HG03060 (cell line): Measurements from ENCODE around the gene HDHD5.

Experiments
- ATAC-seq: cut with Tn5 transposase; IDR thresholded peaks from one replicate; pipeline ENCODE4 v1.9.1; 2021; ENCODE audit warnings: low read depth, moderate number of reproducible peaks; ENCODE audit not compliant: unreplicated experiment

The HDHD5 gene

GRCh38 chr22:17158568-17159503, at the start of gene HDHD5:
HDHD5 (minus strand) TSS chr22:17159277; CDS start chr22:17159251, 26 bp downstream.
- no peak for ATAC-seq

GRCh38 chr22:17205432-17205831, 46.4 kb upstream of the HDHD5 start:
- no peak for ATAC-seq

DNA sequence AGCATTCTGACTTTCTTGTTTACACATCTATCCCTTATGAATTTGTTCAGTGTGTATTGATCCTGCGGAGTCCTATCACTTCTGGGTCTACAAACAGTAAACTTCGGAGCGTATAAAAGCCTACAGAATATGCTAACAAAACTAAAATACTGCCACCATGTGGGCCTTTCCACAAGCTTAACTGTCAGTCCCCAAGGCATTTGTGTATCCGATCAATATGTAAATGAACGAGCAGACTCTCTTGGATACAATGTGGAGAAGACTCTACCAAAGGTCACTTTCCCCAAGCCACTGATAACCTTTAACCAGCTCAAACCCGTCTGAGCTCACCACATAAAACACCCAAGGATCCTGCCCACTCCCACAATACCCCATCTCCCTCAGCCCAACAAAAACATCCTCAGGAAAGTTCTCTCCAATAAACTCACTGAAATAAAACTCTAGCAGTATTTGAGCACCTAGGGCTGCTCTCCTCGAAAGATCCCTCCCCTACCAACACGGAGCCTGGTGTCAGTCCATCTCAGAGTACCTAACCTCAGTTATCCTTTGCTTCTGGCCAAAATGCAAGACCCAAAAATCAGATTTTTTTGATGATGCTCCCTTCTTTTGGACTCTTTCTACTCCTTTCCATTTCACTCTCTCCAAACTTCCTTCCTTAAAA, 42.3 kb upstream of the HDHD5 start:
- no peak for ATAC-seq

GRCh38 chr22:17199003-17199731, 40.1 kb upstream of the HDHD5 start:
- ATAC-seq: no peak

GRCh38 chr22:17198170-17199002, 39.3 kb upstream of the HDHD5 start:
- no peak for ATAC-seq

GRCh38 chr22:17194213-17194612, 35.1 kb upstream of the HDHD5 start:
- ATAC-seq: no peak

DNA sequence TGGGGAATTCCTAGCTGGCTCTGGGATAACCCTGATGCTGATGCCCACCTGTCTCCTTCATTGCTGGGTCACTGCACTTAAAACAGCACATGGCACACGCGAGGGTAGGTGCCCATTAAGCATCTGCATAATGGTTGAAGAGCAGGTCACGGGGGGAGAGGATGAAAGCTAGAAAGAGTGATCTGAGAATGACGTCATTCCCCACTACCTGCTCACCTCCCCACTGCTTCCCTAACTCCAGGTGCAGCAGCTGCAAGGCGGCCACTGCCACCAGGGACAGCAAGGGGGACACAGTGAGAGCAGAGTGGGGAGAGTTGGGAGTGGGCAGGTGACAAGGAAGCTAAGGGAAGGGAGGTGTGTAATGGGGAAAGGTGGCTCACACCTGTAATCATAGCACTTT, 33.1 kb upstream of the HDHD5 start:
- ATAC-seq: no peak

DNA sequence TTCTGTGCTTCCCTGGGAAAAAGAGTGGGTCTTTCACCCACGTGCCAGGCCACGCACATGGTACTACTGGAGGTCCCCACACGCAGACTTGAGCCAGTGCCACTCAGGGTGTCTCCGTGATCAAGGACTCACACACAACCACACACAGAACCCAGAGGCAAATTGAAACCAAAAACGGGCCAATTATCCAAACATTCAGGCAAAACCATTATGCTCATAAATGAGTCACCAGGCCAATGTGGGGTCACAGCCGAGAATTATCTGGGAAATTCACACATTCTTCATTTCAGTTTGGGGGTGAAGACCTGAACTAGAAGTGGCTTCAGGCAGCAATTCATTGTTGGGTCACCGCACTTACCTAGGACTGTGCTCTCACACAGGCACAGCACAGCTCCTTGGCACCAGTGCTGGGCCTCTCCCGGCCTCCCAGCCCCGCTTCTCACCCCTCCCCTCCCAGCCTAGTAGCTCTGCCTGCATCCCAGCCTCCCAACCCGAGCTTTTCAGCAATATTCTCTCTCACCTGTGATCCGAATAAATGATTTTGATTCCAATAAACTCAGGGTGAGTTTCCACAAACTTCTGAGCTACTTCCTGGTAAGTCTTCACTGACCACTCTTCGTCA, 32.2 kb upstream of the HDHD5 start:
- no peak for ATAC-seq

DNA sequence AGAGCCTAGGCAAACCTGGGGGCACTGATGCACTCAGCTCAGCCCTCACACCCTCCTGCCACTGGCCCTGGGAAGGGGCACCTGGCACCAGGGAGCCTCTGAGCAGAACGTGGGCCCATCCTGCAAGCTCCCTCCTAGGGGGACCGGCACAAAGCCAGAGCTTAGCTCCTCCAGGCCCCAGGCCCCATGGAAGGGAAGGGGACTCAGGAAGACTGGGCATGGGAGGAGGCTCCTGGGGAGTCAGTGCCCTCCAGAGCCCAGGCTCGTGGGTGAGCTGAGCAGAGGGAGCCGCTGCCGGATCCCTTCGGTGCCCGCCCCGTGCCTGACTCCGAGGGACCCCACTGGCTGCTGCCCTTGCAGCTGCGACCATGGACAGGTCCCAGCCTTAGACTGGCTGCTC, 31.6 kb upstream of the HDHD5 start:
- no peak for ATAC-seq

DNA sequence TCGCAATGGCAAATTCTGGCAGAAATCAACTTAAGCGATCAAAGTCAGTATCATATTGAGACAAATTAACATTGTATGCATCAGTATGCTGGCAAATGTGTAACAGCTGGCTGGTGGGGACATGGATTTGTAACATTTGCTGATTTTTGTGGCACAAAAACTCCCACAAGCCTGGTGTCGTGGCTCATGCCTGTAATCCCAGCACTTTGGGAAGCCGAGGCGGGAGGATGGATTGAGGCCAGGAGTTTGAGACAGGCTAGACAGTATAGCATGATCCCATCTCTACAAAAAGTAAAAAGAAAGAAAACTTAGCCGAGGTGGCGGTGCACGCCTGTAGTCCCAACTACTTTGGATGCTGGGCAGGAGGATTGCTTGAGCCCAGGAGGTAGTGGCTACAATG, 17.6 kb upstream of the HDHD5 start:
- no peak for ATAC-seq

DNA sequence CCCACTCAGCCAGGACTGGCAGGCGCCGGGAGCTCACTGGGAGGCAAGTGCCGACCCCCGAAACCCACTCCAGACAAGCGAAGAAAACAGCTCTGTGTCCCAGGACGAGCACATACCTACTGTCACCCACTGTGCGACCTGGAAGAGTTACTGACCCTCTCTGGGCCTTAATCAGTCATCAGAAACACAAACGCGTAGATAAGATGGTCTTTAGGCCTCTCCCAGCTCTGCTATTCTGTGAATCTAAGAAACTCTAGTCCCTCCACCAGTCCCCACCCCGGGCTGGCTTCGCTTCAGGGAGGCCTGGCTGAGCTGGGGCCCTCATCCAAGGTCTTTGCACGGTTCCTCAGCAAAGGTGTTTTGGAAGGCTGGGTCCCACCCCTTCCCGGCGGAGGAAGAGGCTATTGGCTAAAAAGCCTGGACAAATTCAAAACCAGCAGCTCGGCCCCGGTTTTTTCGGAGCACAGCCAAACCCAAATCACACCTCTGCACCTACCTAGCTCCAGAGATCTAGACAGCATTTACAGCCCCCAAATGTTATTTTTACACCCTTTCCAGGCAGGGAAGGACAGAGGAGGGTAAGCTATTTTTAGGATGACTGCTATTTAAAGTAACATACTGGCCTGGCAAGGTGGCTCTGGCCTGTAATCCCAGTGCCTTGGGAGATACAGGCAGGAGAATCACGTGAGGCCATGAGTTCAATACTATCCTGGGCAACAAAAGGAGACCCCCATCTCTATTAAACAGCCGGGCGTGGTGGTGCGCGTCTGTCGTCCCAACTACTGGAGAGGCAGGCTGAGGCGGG, 13.2 kb upstream of the HDHD5 start:
- no peak for ATAC-seq

DNA sequence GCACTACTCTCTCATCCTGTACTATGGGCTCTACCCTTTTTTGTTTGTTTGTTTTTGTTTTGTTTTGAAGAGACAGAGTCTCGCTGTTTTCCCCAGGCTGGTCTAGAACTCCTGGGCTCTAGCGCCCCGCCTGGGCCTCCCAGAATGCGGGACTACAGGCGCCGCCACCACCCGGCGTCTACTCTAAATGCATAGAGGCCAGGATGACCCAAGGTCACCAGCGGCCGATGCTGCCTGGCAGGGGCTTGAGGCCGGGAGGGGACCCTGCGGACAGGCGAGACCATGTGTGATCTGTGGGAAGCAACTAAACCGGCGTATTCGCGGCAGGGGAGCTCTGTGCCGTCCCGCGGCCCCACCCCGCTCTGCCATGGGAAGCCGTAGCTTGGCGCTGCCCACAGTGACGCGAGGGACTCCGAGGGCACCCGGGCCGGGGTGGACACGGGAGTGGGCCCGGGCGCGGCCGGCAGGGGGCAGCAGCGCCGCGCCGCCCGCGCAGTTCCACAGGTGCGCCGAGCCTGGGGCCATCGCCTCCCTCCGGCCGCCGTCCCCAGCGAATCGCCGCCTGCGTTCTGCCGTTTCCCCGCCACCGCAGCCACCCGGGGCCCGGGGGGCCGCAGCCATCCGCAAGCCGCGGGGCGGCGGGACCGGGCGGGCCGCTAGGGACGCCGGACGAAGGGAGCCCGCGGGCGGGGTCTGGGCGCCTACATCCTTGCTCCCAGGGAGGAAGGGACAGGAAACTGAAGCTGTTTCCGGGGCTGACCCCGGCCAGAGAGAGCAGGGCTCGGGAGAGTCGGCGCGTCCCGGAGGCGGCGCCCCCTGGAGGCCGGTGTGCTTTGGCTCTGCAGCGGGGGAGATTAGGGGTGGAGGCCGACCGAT, 12.3 kb upstream of the HDHD5 start:
- ATAC-seq: peak; percentile 82

- ATAC-seq: no peak
These were observed 8.4 kb upstream of the HDHD5 start for GRCh38 chr22:17167486-17167885.

GRCh38 chr22:17164392-17165024, 5.4 kb upstream of the HDHD5 start:
- ATAC-seq: no peak

- ATAC-seq: no peak
These were observed 3.7 kb upstream of the HDHD5 start for GRCh38 chr22:17162731-17163130.

- ATAC-seq: no peak
These were observed 2.9 kb upstream of the HDHD5 start for GRCh38 chr22:17161991-17162390.

DNA sequence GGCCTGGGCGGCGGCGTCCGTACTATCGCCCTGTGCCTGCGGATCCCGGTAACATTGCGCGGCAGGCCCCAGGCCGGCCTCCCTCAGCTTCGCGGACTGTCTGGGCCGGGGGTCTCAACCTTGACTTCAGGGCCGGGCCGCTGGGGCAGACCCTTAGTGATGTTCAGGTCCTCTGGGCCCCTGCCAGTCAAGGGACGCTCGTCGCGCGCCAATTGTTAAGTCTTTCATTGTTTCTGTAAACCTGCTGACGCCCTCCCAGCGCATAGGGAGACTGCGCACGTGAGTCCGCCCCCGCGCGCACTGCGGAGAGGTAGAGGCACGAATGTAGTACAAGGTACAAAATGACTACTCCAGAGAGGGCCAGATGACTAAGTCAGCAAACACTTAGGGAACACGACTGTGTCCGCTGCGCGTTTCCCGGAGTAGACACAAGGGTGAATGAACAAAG, 451 bp upstream of the HDHD5 start:
- ATAC-seq: no peak

DNA sequence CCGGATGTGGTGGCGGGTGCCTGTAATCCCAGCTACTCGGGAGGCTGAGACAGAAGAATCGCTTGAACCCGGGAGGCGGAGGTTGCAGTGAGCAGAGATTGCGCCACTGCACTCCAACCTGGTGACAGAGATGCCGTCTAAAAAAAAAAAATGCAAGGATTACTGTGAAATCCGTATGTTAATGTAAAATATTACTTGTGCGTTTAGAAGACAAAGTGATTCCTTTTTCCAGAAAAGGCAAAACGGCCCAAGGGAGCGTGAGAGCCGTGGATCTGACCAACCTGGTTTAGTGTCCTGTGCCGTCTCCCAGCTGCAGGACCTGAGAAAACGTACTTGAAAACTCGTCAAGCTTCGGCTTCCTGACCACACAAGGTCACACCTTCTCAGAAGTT, 905 bp downstream of the HDHD5 start:
- no peak for ATAC-seq
